H1 (cell line): ENCODE data around the gene FBXO41. TPM values are rescaled to one million over a fixed set of nuclear protein-coding genes. Genes with fewer than 3 reads are reported as not detected.

Source experiments
- GTF2F1 ChIP-seq: IDR thresholded peaks from 2 replicates; pipeline ENCODE4 v1.6.1; 2012; ENCODE audit warnings: low read depth, low read length, improper control_type of control experiment, borderline replicate concordance
- RNF2 ChIP-seq: fragments of 200-900, 300-1000 bp; sonication (generic); IDR thresholded peaks from 2 replicates; pipeline ENCODE4 v1.7.1; 2016; ENCODE audit warnings: borderline replicate concordance, low read depth, mild to moderate bottlenecking, antibody characterized with exemption, low read length; ENCODE audit not compliant: poor library complexity, severe bottlenecking; ENCODE audit errors: missing control alignments
- polyA plus RNA-seq, 7 experiments: library from polyadenylated mRNA; depleted of rRNA in 3 of 7; stranded (reverse) in 5 of 7; unstranded in 2 of 7; fragments of >200 nt in 5 of 7; fragments of 200-250 nt in 2 of 7; gene quantifications; 1 replicate in 5 of 7; 2 replicates in 1 of 7; 4 replicates in 1 of 7; pipeline versions ENCODE4 v1.2.1 to v1.2.3, GENCODE V29; 2011 to 2013; ENCODE audit warnings: missing spikeins in 2 of 7, mixed read lengths in 2 of 7
- total RNA-seq: library from RNA; stranded (reverse); fragmentation: NEBNext Ultra II Directional; extraction: Animal tissue kit (Norgen Biotek cat#: 25700); gene quantifications from 2 replicates; pipeline ENCODE4 v1.2.1, GENCODE V29; 2021

The FBXO41 gene
- total and polyA plus RNA-seq, 2 of the 8 experiments (the other 6 are each of a cell fraction or from before 2014, with no cell fraction given), result 11.2 to 14.3 TPM

GRCh38 chr2:73291461-73292315 lies 7.4 kb upstream of the FBXO41 start (continued):
- TF ChIP-seq GTF2F1 (no peak), RNF2 (peak; percentile 66)
